Diencephalon (tissue), 1 donor: ENCODE data around the gene AGBL5. TPM values are rescaled to one million over a fixed set of nuclear protein-coding genes. Genes with fewer than 3 reads are reported as not detected.

ENCODE experiments used
- total RNA-seq: library from RNA; depleted of rRNA; stranded (reverse); fragments of >200 nt; gene quantifications from one replicate; pipeline ENCODE4 v1.2.3, GENCODE V29; 2014

AGBL5 gene
- total RNA-seq = 28.6 TPM

GRCh38 chr2:27050996-27051901 lies at the start of gene AGBL5:
TSS of gene AGBL5 (plus strand) at chr2:27051668. CDS start at chr2:27052959, 1,291 bp downstream.

DNA sequence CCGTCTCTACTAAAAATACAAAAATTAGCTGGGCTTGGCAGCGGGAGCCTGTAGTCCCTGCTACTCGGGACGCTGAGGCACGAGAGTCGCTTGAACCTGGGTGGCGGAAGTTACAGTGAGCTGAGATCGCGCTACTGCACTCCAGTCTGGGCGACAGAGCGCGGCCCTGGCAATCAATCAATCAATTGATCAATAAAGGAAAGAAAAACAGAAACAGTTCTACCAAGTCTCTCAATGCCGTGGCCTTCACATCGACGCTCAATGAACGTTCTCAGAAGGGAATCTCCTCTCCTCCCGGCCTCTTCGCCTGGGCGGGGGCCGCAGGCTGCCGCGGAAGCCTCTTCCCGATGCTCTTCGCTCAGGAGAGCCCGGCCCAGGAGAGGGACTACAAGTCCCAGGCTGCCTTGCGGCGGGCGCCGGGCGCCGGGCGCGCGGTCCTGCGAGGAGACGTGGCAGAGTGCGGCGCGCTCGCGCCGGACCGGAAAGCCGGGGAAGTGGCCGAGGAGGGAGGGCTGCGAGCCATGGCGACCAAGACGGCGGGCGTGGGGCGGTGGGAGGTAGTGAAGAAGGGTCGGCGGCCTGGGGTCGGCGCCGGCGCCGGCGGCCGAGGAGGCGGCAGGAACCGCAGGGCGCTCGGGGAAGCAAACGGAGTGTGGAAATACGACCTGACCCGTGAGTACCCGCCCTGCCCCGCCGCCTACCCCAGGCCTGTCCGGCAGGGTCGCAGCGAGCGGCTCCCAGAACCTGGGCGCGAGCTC lies 18.8 kb upstream of the AGBL5 start, which contains the start of gene TMEM214:
Gene TMEM214, plus strand, starts transcription at position 471 of the 758 bp plus-strand sequence. Its CDS starts 51 bp downstream, at position 522.

GRCh38 chr2:27071277-27071989 lies 20.0 kb downstream of the AGBL5 start, which contains the start of gene OST4:
TSS of gene OST4 (minus strand) at chr2:27071654.

DNA sequence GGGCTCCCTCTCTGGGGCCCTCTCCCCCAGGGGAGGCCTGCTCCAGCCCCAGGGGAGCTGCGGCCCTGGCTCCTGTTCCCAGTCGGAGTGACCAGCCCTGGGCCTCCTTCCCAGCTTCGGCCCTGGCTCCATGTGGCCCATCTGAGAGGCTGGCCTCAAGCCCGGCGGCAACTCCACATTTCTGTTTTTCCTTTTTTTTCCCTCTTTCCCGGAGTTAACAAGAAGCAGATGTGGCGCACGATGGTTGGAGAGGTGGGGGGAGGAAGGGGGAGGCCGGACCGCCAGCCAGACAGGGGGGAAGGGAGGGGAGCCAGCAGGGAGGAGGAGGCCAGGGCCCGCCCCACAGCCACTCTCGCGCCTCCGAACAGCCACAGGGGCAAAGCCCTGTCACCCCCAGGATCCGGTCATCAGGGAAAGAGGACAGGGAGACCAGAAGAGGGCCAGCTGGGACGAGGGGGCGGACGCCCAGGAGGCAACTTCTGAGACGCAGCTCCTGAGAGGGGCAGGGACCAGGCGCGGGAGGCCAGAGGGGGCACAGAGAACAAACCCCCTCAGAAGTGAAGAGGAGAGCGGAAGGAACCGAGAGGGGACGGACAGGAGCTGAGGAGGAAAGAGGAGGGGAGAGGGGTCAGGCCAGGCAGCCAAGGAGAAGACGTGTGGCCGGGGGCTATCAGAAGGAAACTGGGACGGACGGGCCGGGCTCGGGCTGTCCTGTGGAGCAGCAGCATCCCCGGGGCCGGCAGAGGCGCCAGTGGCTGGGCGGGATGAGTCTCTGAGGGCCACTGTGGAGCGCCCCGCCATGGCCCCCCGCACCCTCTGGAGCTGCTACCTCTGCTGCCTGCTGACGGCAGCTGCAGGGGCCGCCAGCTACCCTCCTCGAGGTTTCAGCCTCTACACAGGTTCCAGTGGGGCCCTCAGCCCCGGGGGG lies 27.1 kb downstream of the AGBL5 start, which contains the start of gene EMILIN1:
Gene EMILIN1, plus strand, starts transcription at position 349 of the 928 bp plus-strand sequence. Its CDS starts 451 bp downstream, at position 800.

GRCh38 chr2:27086724-27087593 lies 35.5 kb downstream of the AGBL5 start, which contains the start of gene KHK:
TSS of gene KHK (plus strand) at chr2:27086772. CDS start at chr2:27087260, 488 bp downstream.

DNA sequence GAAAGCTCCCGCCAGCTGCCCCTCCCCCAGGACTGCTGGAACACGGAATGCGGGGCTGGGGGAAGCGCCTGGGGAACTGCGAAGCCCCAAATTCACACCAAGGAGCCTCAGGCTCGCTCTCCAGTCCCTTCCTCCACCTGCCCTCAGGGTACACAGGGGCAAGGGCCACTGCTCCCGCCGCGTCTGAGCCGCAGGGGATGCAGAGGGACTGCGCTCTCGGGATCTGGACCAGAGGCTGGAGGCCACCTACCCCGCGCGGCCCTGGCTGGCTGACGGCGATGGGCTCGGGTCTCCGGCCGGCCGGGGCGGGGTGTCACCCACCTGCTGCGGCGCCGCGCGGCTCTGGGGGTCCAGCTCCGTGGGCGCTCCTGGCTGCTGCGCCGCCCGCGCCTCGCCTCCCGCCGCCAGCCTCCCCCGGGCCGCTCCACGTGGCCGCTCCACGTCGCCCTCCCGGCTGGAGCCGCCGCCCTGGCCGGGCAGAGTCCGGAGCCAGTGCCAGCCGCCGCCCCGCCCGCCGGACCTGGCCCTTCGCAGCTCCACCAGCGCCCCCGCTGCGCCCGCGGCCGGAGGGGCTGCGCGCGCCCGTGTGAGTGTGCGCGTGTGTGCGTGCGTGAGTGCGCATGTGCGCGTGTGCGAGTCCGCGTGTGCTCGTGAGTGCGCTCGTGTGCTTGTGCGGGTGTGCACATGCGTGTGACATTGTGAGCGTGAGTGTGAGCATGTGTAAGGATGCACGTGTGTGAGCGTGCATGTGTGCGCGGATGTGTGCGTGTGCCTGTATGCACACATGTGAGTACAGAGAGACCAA lies 67.3 kb downstream of the AGBL5 start, which contains the start of gene CGREF1:
Gene CGREF1, minus strand, starts transcription at position 604 of the 805 bp plus-strand sequence. CDS start 14,762 bp downstream, outside the sequence.

Other genes with a start within 250 kb of the AGBL5 start
- gene DPYSL5, start 203.5 kb upstream of the AGBL5 start, total RNA-seq = 181 TPM
- gene MAPRE3, start 81.0 kb upstream of the AGBL5 start, total RNA-seq = 39.9 TPM
- 14.5 TPM for gene TMEM214, start 18.7 kb upstream of the AGBL5 start, total RNA-seq
- 158 TPM for gene OST4, start 20.0 kb downstream of the AGBL5 start, total RNA-seq
- 6.2 TPM for gene EMILIN1, start 26.9 kb downstream of the AGBL5 start, total RNA-seq
- gene KHK, start 35.1 kb downstream of the AGBL5 start, total RNA-seq = 8.8 TPM
- gene CGREF1, start 67.5 kb downstream of the AGBL5 start, total RNA-seq = 28.8 TPM
- gene ABHD1, start 72.1 kb downstream of the AGBL5 start, total RNA-seq = 0.46 TPM
- 24.7 TPM for gene PREB, start 83.0 kb downstream of the AGBL5 start, total RNA-seq
- gene PRR30, start 87.7 kb downstream of the AGBL5 start, total RNA-seq = not detected
- gene TCF23, start 97.3 kb downstream of the AGBL5 start, total RNA-seq = not detected
- 57.7 TPM for gene ATRAID, start 160.4 kb downstream of the AGBL5 start, total RNA-seq
- gene SLC5A6, start 160.6 kb downstream of the AGBL5 start, total RNA-seq = 27.7 TPM
- gene CAD, start 165.7 kb downstream of the AGBL5 start, total RNA-seq = 27.2 TPM
- 2.1 TPM for gene SLC30A3, start 211.4 kb downstream of the AGBL5 start, total RNA-seq
- gene DNAJC5G, start 223.8 kb downstream of the AGBL5 start, total RNA-seq = 0.23 TPM
- not detected for gene TRIM54, start 230.8 kb downstream of the AGBL5 start, total RNA-seq